ENCODE data around the gene DBH. TPM values are rescaled to one million over a fixed set of nuclear protein-coding genes. Genes with fewer than 3 reads are reported as not detected.

Gene DBH
- total RNA-seq, 1 experiment from 2014 or later: not detected

DNA sequence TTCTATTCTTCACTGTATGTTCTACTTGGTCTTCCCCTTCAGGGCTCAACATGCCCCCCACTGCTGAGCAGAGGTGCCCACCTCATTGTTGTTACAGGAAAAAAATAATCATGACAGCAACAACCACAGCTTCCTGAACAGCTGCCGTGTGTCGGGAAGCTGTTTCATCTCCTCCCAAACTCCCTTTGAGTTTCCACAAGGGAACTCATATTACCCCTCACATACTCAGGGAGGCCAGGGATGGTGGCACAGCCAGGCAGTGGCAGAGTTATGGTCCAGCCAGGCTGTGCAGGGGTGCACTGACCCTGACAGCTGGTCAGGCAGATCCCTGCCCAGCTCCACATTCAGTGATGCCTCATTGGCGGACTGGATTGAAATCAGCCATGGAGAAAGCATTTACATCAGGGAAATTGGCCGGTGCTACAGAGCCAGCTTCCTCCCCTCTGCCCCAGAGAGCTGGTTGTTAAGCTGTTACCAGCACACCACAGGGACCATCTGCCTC is 64.7 kb downstream of the DBH start:
- Mint-ChIP-seq H3K4me3 (ENCODE audit: unreplicated experiment) (no peak overlapping the region), H3K27me3 (ENCODE audit: insufficient read depth, unreplicated experiment) (peaks cover 68% of the 10 kb centered on the region), H3K9me3 (ENCODE audit: unreplicated experiment) (no peaks in the 10 kb centered on the region), H3K36me3 (ENCODE audit: insufficient read depth, unreplicated experiment) (no peaks in the 10 kb centered on the region), H3K4me1 (ENCODE audit: insufficient read depth, unreplicated experiment) (no peaks in the 10 kb centered on the region), H3K27ac (ENCODE audit: low read depth, unreplicated experiment) (no peak overlapping the region)
- DNase-seq (ENCODE audit: unreplicated experiment): no peak
- ChIA-PET POLR2A (no interaction called here), CTCF (interaction anchor here (0.7 to 0.9 kb wide), 3 partner anchors 24 to 110 kb away, joined by 3 to 4 read pairs (median 3); no protein-coding TSS in a partner anchor)
- TF ChIP-seq, protein P1, sequence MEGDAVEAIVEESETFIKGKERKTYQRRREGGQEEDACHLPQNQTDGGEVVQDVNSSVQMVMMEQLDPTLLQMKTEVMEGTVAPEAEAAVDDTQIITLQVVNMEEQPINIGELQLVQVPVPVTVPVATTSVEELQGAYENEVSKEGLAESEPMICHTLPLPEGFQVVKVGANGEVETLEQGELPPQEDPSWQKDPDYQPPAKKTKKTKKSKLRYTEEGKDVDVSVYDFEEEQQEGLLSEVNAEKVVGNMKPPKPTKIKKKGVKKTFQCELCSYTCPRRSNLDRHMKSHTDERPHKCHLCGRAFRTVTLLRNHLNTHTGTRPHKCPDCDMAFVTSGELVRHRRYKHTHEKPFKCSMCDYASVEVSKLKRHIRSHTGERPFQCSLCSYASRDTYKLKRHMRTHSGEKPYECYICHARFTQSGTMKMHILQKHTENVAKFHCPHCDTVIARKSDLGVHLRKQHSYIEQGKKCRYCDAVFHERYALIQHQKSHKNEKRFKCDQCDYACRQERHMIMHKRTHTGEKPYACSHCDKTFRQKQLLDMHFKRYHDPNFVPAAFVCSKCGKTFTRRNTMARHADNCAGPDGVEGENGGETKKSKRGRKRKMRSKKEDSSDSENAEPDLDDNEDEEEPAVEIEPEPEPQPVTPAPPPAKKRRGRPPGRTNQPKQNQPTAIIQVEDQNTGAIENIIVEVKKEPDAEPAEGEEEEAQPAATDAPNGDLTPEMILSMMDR (IDR thresholded peaks at IDR 0.05; ENCODE audit: unreplicated experiment): no peak
- intact Hi-C loops (cut with micrococcal nuclease): no loop called here
- no TSS peak for BruUV-seq (replicated peaks)

- Mint-ChIP-seq H3K4me1 (ENCODE audit: insufficient read depth, unreplicated experiment) (no peaks in the 10 kb centered on the region), H3K36me3 (ENCODE audit: insufficient read depth, unreplicated experiment) (no peaks in the 10 kb centered on the region), H3K27me3 (ENCODE audit: insufficient read depth, unreplicated experiment) (peaks cover 68% of the 10 kb centered on the region), H3K9me3 (ENCODE audit: unreplicated experiment) (no peaks in the 10 kb centered on the region), H3K27ac (ENCODE audit: low read depth, unreplicated experiment) (no peak overlapping the region), H3K4me3 (ENCODE audit: unreplicated experiment) (no peak overlapping the region)
- BruUV-seq (replicated peaks): no TSS peak
- TF ChIP-seq, protein P1 (IDR thresholded peaks at IDR 0.05; ENCODE audit: unreplicated experiment): no peak
- ChIA-PET CTCF (interaction anchor here (0.9 kb wide), 2 partner anchors 24 to 41 kb away, joined by 3 to 4 read pairs; no protein-coding TSS in a partner anchor), POLR2A (no interaction called here)
- no peak for DNase-seq (ENCODE audit: unreplicated experiment)
- intact Hi-C loops (cut with micrococcal nuclease): no loop called here
These were observed 65.3 kb downstream of the DBH start for GRCh38 chr9:133701321-133701980.

- no TSS peak for BruUV-seq (replicated peaks)
- no peaks in the 10 kb centered on the region for H3K9me3 Mint-ChIP-seq (ENCODE audit: unreplicated experiment)
- no peak overlapping the region for H3K27ac Mint-ChIP-seq (ENCODE audit: low read depth, unreplicated experiment)
- TF ChIP-seq, protein P1 (IDR thresholded peaks at IDR 0.05; ENCODE audit: unreplicated experiment): no peak
- H3K4me3 Mint-ChIP-seq (ENCODE audit: unreplicated experiment): no peak overlapping the region
- H3K27me3 Mint-ChIP-seq (ENCODE audit: insufficient read depth, unreplicated experiment): peaks cover 68% of the 10 kb centered on the region
- H3K36me3 Mint-ChIP-seq (ENCODE audit: insufficient read depth, unreplicated experiment): no peaks in the 10 kb centered on the region
- H3K4me1 Mint-ChIP-seq (ENCODE audit: insufficient read depth, unreplicated experiment): no peaks in the 10 kb centered on the region
- intact Hi-C loops (cut with micrococcal nuclease): no loop called here
- CTCF ChIA-PET: no interaction called here
- no peak for DNase-seq (ENCODE audit: unreplicated experiment)
- POLR2A ChIA-PET: no interaction called here
These were observed 66.0 kb downstream of the DBH start for GRCh38 chr9:133701981-133702797.

DNA sequence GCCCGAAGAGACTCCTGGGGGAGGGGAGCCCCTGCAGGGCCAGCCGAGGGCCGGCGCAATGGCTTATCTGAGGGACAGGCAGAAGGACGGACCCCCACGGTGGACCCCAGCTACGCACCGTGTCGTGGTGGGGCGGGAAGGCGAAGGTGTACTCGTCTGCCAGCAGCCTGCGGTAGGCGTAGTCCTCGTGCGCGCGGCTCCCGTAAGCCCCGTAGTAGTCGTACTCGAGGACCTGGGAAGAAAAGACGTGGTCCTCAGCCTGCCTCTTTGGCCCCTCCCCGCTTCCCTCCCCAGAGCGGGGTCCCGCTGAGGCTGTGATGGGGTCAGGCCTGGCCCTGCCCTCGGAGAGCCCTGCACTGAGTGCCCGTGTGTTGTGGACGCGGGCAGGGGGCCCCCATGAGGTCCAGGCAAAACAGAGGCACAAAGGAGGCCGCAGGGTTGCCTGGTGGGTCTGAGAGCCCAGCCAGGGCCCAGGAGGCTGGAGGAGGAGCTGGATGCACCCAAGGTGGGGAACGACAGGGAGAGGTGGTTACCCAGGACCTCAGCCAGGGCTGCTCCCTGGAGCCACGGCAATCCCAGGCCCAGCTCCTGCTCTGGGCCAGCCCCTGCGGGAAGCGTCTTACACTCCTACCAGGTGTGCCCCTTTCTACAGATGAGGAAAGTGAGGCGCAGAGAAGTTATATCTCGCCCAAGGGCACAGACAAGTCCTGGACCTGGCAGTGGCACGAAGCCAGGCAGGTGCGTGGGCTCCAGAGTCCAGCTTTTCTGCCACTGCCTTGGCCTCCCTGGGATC is 66.8 kb downstream of the DBH start:
- no peaks in the 10 kb centered on the region for H3K9me3 Mint-ChIP-seq (ENCODE audit: unreplicated experiment)
- H3K27me3 Mint-ChIP-seq (ENCODE audit: insufficient read depth, unreplicated experiment): peaks cover 64% of the 10 kb centered on the region
- no peak overlapping the region for H3K27ac Mint-ChIP-seq (ENCODE audit: low read depth, unreplicated experiment)
- TF ChIP-seq, protein P1 (IDR thresholded peaks at IDR 0.05; ENCODE audit: unreplicated experiment): no peak
- no peak overlapping the region for H3K4me3 Mint-ChIP-seq (ENCODE audit: unreplicated experiment)
- intact Hi-C loops (cut with micrococcal nuclease): no loop called here
- ChIA-PET CTCF (no interaction called here), POLR2A (no interaction called here)
- H3K4me1 Mint-ChIP-seq (ENCODE audit: insufficient read depth, unreplicated experiment): no peaks in the 10 kb centered on the region
- DNase-seq (ENCODE audit: unreplicated experiment): no peak
- H3K36me3 Mint-ChIP-seq (ENCODE audit: insufficient read depth, unreplicated experiment): no peaks in the 10 kb centered on the region
- no TSS peak for BruUV-seq (replicated peaks)

All from MCF 10A (cell line).